ENCODE results near the gene AMIGO1.

Gene AMIGO1

DNA sequence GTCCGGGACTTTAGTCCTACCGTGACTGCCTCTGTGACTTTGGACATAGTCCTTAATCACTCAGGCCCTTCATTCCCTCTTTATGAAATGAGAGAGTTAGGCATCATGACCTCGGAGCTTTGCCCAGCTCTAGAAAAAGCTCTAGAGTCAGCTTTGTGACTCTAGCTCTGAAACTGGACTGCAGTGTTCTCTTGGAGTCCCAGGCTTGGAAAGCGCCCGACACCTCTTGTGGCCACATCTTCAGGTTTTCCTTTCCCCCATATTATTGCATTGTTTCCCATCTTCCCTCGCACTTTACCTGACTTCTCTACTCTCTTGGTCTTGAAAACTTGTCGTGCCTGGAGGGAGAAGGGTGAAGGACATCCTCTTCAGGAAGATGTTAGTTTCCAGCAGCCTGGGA lies 12.5 kb upstream of the AMIGO1 start:
- H3K9me3 ChIP-seq (ENCODE audit: insufficient read depth, low read length): no peaks in the 10 kb centered on the region
- no peaks in the 10 kb centered on the region for H3K79me2 ChIP-seq (ENCODE audit: low read length)
- no peak overlapping the region for H3K9ac ChIP-seq (ENCODE audit: low read length)
- H4K20me1 ChIP-seq (ENCODE audit: insufficient read depth, low read length): no peaks in the 10 kb centered on the region
- no peak overlapping the region for H3K4me3 ChIP-seq (ENCODE audit: low read length)
- H3K27me3 ChIP-seq (ENCODE audit: low read depth, low read length): no peaks in the 10 kb centered on the region
- H3K4me1 ChIP-seq (ENCODE audit: low read length): peaks cover 30% of the 10 kb centered on the region
- H3K27ac ChIP-seq (ENCODE audit: low read length): no peak overlapping the region
- no peak overlapping the region for H3K4me2 ChIP-seq (ENCODE audit: low read length)
- no peak overlapping the region for H2AFZ ChIP-seq (ENCODE audit: low read depth, low read length)
- TF ChIP-seq, protein P1, sequence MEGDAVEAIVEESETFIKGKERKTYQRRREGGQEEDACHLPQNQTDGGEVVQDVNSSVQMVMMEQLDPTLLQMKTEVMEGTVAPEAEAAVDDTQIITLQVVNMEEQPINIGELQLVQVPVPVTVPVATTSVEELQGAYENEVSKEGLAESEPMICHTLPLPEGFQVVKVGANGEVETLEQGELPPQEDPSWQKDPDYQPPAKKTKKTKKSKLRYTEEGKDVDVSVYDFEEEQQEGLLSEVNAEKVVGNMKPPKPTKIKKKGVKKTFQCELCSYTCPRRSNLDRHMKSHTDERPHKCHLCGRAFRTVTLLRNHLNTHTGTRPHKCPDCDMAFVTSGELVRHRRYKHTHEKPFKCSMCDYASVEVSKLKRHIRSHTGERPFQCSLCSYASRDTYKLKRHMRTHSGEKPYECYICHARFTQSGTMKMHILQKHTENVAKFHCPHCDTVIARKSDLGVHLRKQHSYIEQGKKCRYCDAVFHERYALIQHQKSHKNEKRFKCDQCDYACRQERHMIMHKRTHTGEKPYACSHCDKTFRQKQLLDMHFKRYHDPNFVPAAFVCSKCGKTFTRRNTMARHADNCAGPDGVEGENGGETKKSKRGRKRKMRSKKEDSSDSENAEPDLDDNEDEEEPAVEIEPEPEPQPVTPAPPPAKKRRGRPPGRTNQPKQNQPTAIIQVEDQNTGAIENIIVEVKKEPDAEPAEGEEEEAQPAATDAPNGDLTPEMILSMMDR (IDR thresholded peaks at IDR 0.05; ENCODE audit: low read depth, low read length): no peak
- TF ChIP-seq EZH2phosphoT487 (IDR thresholded peaks at IDR 0.05; ENCODE audit: low read depth): no peak
- no peaks in the 10 kb centered on the region for H3K36me3 ChIP-seq (replicated peaks; ENCODE audit: low read depth, low read length)

DNA sequence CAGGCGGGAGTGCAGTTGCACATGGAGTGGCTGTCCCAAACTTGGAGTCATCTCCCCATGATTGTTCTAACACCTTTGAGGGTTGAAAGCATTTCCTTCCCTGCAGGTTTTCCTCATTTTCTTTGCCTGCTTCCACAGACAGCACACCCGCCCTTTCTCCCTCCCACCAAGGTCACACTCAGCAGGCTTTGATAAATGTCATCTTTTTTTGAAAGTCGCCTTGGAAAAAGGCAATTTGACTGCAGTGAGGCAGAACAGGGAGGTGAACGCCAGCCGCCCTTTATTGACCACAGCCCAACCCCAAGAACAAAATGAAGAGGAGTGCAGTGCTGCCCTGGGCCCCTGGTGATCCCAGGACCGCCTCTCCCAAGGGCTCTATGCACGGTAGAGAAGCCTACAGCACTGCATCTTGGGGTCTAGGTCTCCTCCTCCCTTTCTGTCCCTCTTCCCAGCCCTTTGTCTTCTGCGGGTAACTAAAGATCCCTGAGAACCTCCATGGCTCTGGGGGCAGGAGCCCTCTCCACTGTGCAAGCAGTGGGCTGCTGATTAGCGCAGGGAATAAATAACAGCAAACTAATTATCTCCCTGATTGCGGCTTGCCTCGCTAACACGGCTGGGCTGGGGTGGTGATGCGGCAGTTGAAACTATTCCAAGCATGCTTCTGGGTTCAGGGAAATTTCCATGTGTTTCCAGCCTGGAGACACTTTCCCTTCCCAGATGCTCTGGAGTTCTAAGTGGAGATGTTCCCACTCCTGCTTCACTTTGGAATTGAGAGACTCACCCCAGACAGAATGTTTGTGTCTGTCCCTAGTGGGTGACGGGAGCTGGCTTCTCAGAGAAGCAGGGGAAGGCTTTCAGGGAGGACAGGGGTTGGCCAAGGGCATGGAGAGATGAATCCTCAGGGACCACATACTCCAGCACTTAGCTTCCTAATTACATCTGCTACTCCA lies 11.8 kb upstream of the AMIGO1 start:
- Histone ChIP-seq H3K4me1 (ENCODE audit: low read length) (peaks cover 24% of the 10 kb centered on the region), H3K36me3 (replicated peaks; ENCODE audit: low read depth, low read length) (no peaks in the 10 kb centered on the region), H3K4me2 (ENCODE audit: low read length) (no peak overlapping the region), H3K9me3 (ENCODE audit: insufficient read depth, low read length) (no peaks in the 10 kb centered on the region), H2AFZ (ENCODE audit: low read depth, low read length) (no peak overlapping the region), H4K20me1 (ENCODE audit: insufficient read depth, low read length) (no peaks in the 10 kb centered on the region), H3K4me3 (ENCODE audit: low read length) (no peak overlapping the region), H3K27ac (ENCODE audit: low read length) (no peak overlapping the region), H3K79me2 (ENCODE audit: low read length) (no peaks in the 10 kb centered on the region), H3K9ac (ENCODE audit: low read length) (no peak overlapping the region), H3K27me3 (ENCODE audit: low read depth, low read length) (no peaks in the 10 kb centered on the region)
- TF ChIP-seq, protein P1 (IDR thresholded peaks at IDR 0.05; ENCODE audit: low read depth, low read length): no peak
- TF ChIP-seq EZH2phosphoT487 (IDR thresholded peaks at IDR 0.05; ENCODE audit: low read depth): no peak

DNA sequence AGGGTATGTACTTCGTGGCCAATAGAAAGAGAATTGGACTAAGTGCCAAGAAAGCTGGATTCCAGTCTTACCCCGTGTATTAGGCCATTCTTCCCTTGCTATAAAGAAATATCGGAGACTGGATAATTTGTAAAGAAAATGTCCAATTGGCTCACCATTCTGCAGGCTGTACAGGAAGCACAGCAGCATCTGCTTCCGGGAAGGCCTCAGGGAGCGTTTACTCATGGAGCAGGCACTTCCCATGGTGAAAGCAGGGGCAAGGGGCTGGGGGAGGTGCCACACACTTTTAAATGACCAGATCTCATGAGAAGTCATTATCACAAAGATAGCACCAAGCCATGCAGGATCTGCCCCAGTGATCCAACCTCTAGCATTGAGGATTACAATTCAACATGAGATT lies 7.8 kb upstream of the AMIGO1 start:
- Histone ChIP-seq H3K4me1 (ENCODE audit: low read length) (peaks cover 14% of the 10 kb centered on the region), H3K9me3 (ENCODE audit: insufficient read depth, low read length) (no peaks in the 10 kb centered on the region), H3K4me3 (ENCODE audit: low read length) (no peak overlapping the region), H3K79me2 (ENCODE audit: low read length) (no peaks in the 10 kb centered on the region), H3K27ac (ENCODE audit: low read length) (no peak overlapping the region), H2AFZ (ENCODE audit: low read depth, low read length) (no peak overlapping the region), H3K36me3 (replicated peaks; ENCODE audit: low read depth, low read length) (no peaks in the 10 kb centered on the region), H3K4me2 (ENCODE audit: low read length) (no peak overlapping the region), H3K27me3 (ENCODE audit: low read depth, low read length) (no peaks in the 10 kb centered on the region), H3K9ac (ENCODE audit: low read length) (no peak overlapping the region), H4K20me1 (ENCODE audit: insufficient read depth, low read length) (no peaks in the 10 kb centered on the region)
- TF ChIP-seq EZH2phosphoT487 (IDR thresholded peaks at IDR 0.05; ENCODE audit: low read depth): no peak
- TF ChIP-seq, protein P1 (IDR thresholded peaks at IDR 0.05; ENCODE audit: low read depth, low read length): no peak

DNA sequence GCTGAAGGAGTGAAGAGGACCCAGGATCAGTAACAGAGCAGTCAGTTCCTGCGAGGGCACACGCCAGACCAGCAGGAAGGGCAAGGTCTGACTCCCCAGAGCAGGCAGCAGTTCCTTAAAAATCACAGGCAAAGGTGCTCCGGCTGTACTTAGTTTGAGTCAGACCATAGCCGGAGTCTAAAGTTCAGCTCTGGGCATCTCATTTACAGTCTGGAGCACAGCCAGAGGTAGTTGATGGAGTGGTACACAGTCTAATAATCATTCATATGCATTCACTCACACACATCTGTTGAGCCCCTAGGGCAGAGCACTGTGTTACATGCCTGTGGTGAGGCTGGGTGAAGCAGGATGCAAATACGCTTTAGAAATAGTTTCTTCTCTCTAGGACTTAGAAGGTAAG lies 7.3 kb upstream of the AMIGO1 start:
- Histone ChIP-seq H3K79me2 (ENCODE audit: low read length) (no peaks in the 10 kb centered on the region), H3K4me2 (ENCODE audit: low read length) (no peak overlapping the region), H3K9ac (ENCODE audit: low read length) (no peak overlapping the region), H3K36me3 (replicated peaks; ENCODE audit: low read depth, low read length) (no peaks in the 10 kb centered on the region), H3K9me3 (ENCODE audit: insufficient read depth, low read length) (no peaks in the 10 kb centered on the region), H3K27me3 (ENCODE audit: low read depth, low read length) (no peaks in the 10 kb centered on the region), H3K27ac (ENCODE audit: low read length) (no peak overlapping the region), H2AFZ (ENCODE audit: low read depth, low read length) (no peak overlapping the region), H3K4me1 (ENCODE audit: low read length) (peaks cover 14% of the 10 kb centered on the region), H4K20me1 (ENCODE audit: insufficient read depth, low read length) (no peaks in the 10 kb centered on the region), H3K4me3 (ENCODE audit: low read length) (no peak overlapping the region)
- TF ChIP-seq EZH2phosphoT487 (IDR thresholded peaks at IDR 0.05; ENCODE audit: low read depth): no peak
- TF ChIP-seq, protein P1 (IDR thresholded peaks at IDR 0.05; ENCODE audit: low read depth, low read length): no peak
